GM12865 (cell line): Measurements from ENCODE around the gene DNHD1.

ENCODE experiments used
- DNase-seq: peaks from one replicate; pipeline ENCODE4 v3.0.0; 2010; ENCODE audit warnings: low read depth
- H3K4me3 ChIP-seq: 2 replicates; pipeline ENCODE4 v1.5.1; 2011; ENCODE audit warnings: mild to moderate bottlenecking, low read depth, low read length, control low read depth
- CTCF ChIP-seq: IDR thresholded peaks from 2 replicates; pipeline ENCODE4 v1.5.1; 2011; ENCODE audit warnings: low read length, control low read depth, low read depth, inconsistent platforms; ENCODE audit not compliant: insufficient read depth; ENCODE audit errors: missing control alignments

DNHD1 gene

GRCh38 chr11:6486256-6486655 lies 10.8 kb upstream of the DNHD1 start:
- DNase-seq, result no peak
- TF ChIP-seq CTCF, result no peak
- no peak overlapping the region for H3K4me3 ChIP-seq

- no peak overlapping the region for H3K4me3 ChIP-seq
- TF ChIP-seq CTCF, result no peak
- no peak for DNase-seq
Observed at GRCh38 chr11:6486938-6487337, 10.1 kb upstream of the DNHD1 start.

DNA sequence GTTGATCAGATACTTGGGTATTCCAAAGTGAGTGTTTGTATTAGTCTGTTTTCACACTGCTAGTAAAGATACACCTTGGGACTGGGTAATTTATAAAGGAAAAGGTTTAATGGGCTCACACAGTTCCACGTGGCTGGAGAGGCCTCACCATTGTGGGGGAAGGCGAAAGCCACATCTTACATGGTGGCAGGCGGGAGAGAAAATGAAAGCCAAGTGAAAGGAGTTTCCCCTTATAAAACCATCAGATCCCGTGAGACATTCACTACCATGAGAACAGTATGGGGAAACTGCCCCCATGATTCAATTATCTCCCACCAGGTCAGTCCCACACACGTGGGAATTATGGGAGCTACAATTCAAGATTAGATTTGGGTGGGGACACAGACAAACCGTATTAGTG lies 8.7 kb upstream of the DNHD1 start:
- no peak for DNase-seq
- no peak for TF ChIP-seq CTCF
- H3K4me3 ChIP-seq, result no peak overlapping the region

DNA sequence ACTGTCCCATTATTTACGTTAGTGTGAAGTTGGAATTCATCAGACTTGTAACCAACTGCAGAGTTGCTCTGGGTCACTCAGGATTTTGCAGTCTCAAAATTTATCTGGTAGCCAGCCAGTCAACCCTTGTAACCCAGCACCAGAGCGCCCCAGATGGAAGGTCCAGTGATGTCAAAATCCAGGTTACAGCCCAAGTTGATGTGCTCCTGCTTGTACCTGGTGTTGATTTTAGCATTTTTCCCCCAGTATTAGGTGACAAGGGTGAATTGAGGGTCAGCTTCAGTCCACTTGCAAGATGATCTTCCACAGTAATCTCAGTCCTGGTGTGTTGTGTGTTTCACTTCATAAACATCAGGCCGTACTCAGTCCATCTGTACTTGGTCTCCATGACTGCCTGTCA lies 8.3 kb upstream of the DNHD1 start:
- no peak overlapping the region for H3K4me3 ChIP-seq
- DNase-seq, result no peak
- TF ChIP-seq CTCF, result no peak

DNA sequence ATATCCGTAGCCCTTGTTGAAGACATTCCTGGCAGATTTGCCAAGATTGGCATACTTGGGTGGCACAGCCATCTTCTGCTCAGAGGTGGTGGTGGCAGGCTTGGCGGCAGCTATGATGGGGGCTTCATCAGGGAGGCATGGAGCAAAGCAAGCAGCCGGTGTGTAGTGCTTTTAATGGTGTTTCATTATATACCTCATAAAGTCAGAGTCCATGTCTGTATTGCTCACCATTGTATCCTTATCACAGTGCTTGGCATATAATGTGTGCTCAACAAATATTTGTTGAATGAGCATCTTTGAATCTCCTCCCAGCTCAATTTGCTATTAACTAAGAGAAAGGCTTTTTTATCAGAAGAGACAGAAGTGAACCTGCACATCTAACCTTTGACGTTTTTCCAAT lies 7.8 kb upstream of the DNHD1 start:
- no peak overlapping the region for H3K4me3 ChIP-seq
- TF ChIP-seq CTCF, result no peak
- DNase-seq, result no peak

DNA sequence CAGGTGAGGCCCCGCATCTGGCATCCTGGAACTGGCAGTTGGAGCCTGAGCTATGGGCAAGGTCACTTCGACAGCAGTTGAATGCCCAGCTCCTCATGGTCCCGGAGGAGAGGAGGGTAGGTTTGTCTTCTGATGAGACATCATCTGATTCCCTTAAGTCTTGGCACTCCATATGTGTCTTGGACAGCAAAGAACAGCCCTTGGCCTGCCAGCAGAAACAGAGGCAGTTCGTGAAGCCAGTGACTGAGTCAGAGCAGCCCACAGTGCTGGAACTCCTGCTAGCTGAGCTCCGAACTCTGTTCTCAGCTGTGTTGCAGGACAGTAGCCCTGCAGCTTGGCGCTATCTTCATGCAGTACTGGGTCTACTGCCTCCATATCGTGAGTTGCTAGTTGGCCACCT lies 1.0 kb downstream of the DNHD1 start:
- DNase-seq, result no peak
- TF ChIP-seq CTCF, result no peak
- no peak overlapping the region for H3K4me3 ChIP-seq

- no peak for TF ChIP-seq CTCF
- H3K4me3 ChIP-seq, result no peak overlapping the region
- DNase-seq, result no peak
Observed at GRCh38 chr11:6498544-6498943, 1.5 kb downstream of the DNHD1 start.
